GM19372 (cell line): ENCODE results near the gene ABHD12B.
"Not testable (repeated sequence)": the region's sequence is repeated elsewhere in the genome, so short reads cannot be mapped to it uniquely, and the experiment has no call there.

Experiments
- ATAC-seq: cut with Tn5 transposase; IDR thresholded peaks from one replicate; pipeline ENCODE4 v1.9.1; 2021; ENCODE audit warnings: mild to moderate bottlenecking, low read depth, moderate library complexity; ENCODE audit not compliant: unreplicated experiment

Gene ABHD12B

GRCh38 chr14:50883827-50884197, 12.0 kb downstream of the ABHD12B start:
- no peak for ATAC-seq

GRCh38 chr14:50887476-50887875, 15.6 kb downstream of the ABHD12B start:
- ATAC-seq = no peak

- no peak for ATAC-seq
Observed at GRCh38 chr14:50892255-50892654, 20.4 kb downstream of the ABHD12B start.

- ATAC-seq = not testable (repeated sequence)
Observed at GRCh38 chr14:50896421-50896820, 24.6 kb downstream of the ABHD12B start.

GRCh38 chr14:50897005-50897404, 25.2 kb downstream of the ABHD12B start:
- not testable (repeated sequence) for ATAC-seq

GRCh38 chr14:50897658-50898175, 25.9 kb downstream of the ABHD12B start:
- ATAC-seq = no peak

- ATAC-seq = no peak
Observed at GRCh38 chr14:50901361-50901760, 29.5 kb downstream of the ABHD12B start.

- no peak for ATAC-seq
Observed at GRCh38 chr14:50904719-50905118, 32.9 kb downstream of the ABHD12B start.

- ATAC-seq = no peak
Observed at GRCh38 chr14:50906326-50907065, 34.6 kb downstream of the ABHD12B start.

- no peak for ATAC-seq
Observed at GRCh38 chr14:50910495-50911420, 38.9 kb downstream of the ABHD12B start.

- ATAC-seq = no peak
Observed at GRCh38 chr14:50917449-50917848, 45.6 kb downstream of the ABHD12B start.

- not testable (repeated sequence) for ATAC-seq
Observed at GRCh38 chr14:50919524-50919923, 47.7 kb downstream of the ABHD12B start.

- ATAC-seq = no peak
Observed at GRCh38 chr14:50920482-50921230, 48.8 kb downstream of the ABHD12B start.

- ATAC-seq = no peak
Observed at GRCh38 chr14:50922803-50923202, 51.0 kb downstream of the ABHD12B start.

GRCh38 chr14:50924236-50924635, 52.4 kb downstream of the ABHD12B start:
- ATAC-seq = no peak

- ATAC-seq = no peak
Observed at GRCh38 chr14:50924843-50925242, 53.0 kb downstream of the ABHD12B start.

- no peak for ATAC-seq
Observed at GRCh38 chr14:50926851-50927386, 55.1 kb downstream of the ABHD12B start.

- no peak for ATAC-seq
Observed at GRCh38 chr14:50928002-50928635, 56.3 kb downstream of the ABHD12B start.

GRCh38 chr14:50929506-50929905, 57.7 kb downstream of the ABHD12B start:
- no peak for ATAC-seq

GRCh38 chr14:50931559-50931958, 59.7 kb downstream of the ABHD12B start:
- no peak for ATAC-seq
